AG04450 (cell line): ENCODE data around the gene MAG. TPM values are rescaled to one million over a fixed set of nuclear protein-coding genes. Genes with fewer than 3 reads are reported as not detected.

Experiments
- CTCF ChIA-PET: fragments of 300-600, 350-600 bp; formaldehyde crosslinking; extraction: SDS; loops from one replicate; lab custom pipeline; 2022; ENCODE audit warnings: antibody characterized with exemption, inconsistent platforms; lab: Charles Lee
- POLR2A ChIA-PET: fragments of 350-600 bp; formaldehyde crosslinking; extraction: SDS; loops from one replicate; lab custom pipeline; 2021; ENCODE audit warnings: antibody characterized with exemption, inconsistent platforms; lab: Yijun Ruan, JAX
- DNase-seq: peaks from one replicate; pipeline ENCODE4 v3.0.0-alpha.2; 2011; ENCODE audit warnings: low read depth, low spot score
- H3K27ac ChIP-seq: one replicate; pipeline ENCODE4 v1.5.1; 2012; ENCODE audit warnings: low read depth, low read length, control low read depth
- H3K27me3 ChIP-seq: one replicate; pipeline ENCODE4 v1.6.0; 2012; ENCODE audit warnings: low read length; ENCODE audit not compliant: control insufficient read depth, insufficient read depth
- H3K4me3 ChIP-seq: 2 replicates; pipeline ENCODE4 v1.5.1; 2011; ENCODE audit warnings: mild to moderate bottlenecking, low read depth, low read length, control low read depth
- H3K9me3 ChIP-seq: 2 replicates; pipeline ENCODE4 v1.5.1; 2012; ENCODE audit warnings: low read length; ENCODE audit not compliant: control insufficient read depth, insufficient read depth
- polyA plus RNA-seq: library from polyadenylated mRNA; depleted of rRNA; stranded (reverse); fragments of >200 nt; gene quantifications from 2 replicates; pipeline ENCODE4 v1.2.3, GENCODE V29; 2011
- TF ChIP-seq, protein P1 (sequence below): IDR thresholded peaks from 2 replicates; pipeline ENCODE4 v1.5.1; 2011; ENCODE audit warnings: low read depth, low read length, control low read depth, inconsistent platforms

Gene MAG
- polyA plus RNA-seq, 1 experiment: not detected

DNA sequence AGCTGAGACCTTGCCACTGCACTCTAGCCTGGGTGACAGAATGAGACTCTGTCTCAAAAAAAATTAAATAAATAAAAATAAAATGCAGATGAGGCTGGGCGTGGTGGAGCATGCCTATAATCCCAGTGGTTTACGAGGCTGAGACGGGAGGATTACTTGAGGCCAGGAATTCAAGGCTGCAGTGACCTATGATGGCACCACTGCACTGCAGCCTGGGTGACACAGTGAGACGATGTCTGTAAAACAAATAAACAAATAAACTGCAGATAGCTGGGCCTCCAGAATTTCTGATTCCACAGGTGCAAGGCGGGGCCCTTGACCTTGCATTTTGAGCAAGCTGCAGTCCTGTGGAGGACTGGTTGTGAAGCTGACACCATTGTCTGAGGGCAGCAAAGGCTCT lies 3.1 kb upstream of the MAG start:
- POLR2A ChIA-PET: no interaction called here
- Histone ChIP-seq H3K9me3 (no peaks in the 10 kb centered on the region), H3K4me3 (no peak overlapping the region), H3K27ac (no peak overlapping the region), H3K27me3 (peaks cover 16% of the 10 kb centered on the region)
- DNase-seq: no peak
- TF ChIP-seq, protein P1, sequence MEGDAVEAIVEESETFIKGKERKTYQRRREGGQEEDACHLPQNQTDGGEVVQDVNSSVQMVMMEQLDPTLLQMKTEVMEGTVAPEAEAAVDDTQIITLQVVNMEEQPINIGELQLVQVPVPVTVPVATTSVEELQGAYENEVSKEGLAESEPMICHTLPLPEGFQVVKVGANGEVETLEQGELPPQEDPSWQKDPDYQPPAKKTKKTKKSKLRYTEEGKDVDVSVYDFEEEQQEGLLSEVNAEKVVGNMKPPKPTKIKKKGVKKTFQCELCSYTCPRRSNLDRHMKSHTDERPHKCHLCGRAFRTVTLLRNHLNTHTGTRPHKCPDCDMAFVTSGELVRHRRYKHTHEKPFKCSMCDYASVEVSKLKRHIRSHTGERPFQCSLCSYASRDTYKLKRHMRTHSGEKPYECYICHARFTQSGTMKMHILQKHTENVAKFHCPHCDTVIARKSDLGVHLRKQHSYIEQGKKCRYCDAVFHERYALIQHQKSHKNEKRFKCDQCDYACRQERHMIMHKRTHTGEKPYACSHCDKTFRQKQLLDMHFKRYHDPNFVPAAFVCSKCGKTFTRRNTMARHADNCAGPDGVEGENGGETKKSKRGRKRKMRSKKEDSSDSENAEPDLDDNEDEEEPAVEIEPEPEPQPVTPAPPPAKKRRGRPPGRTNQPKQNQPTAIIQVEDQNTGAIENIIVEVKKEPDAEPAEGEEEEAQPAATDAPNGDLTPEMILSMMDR: no peak
- CTCF ChIA-PET: interaction anchor here (0.5 kb wide), 1 partner anchor 148 kb away, joined by 4 read pairs; no protein-coding TSS in a partner anchor

DNA sequence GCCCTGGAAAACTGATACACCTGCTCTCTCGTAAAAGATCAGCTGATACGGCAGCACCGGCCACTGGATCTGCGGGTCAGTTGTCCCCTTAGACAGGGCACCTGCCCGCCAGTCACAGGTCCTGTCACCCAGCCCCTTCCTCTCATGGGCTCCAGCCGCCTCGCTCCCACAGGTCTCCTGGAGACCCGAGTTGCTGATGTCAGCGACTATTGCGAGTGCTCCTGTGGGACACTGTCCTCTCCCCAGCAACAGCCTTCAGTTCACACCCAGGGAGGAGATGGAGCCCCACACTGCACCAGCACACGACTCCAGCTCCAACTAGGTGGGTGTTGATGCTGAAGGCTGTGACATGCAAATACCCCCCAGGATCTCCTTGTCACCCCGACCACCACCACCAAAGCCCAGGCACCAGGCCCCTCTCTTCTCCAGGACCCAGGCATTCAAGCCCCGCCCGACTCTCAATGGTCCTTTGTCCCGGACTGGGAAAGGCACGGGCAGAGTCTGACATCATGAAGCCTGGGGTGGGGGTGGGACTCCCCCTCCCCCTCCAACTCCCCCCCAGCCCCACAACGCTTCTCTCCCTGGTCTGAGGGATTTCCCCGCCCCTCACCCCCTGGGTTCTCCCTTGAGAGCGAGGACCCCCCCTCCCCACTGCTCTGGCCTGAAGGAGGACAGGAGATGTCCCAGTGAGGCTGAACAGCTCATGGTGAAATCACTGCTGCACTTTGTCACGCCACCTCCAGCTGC lies 1.4 kb upstream of the MAG start:
- Histone ChIP-seq H3K4me3 (no peak overlapping the region), H3K9me3 (no peaks in the 10 kb centered on the region), H3K27ac (no peak overlapping the region), H3K27me3 (peaks cover 17% of the 10 kb centered on the region)
- TF ChIP-seq, protein P1: no peak
- CTCF ChIA-PET: no interaction called here
- POLR2A ChIA-PET: no interaction called here
- no peak for DNase-seq

DNA sequence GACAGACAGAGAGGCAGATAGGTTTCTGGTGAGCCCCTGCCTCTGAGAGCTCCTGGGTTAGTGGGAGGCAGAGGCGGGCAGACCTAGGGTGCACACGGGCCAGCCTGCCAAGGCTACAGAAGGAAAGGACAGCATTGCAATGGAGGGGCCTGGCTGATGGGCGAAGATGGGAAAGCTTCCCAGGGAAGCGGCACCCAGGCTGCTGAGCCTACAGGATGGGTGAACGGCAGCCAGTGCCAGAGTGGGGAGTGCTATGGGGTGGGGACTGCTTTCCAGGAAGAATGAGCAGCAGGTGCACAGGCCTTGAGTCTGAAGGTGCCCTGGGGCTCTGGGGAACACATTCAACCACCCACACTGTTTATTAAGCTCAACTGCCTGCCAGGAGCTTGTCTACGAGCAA lies 702 bp upstream of the MAG start:
- H3K9me3 ChIP-seq: no peaks in the 10 kb centered on the region
- TF ChIP-seq, protein P1: no peak
- H3K27me3 ChIP-seq: peaks cover 17% of the 10 kb centered on the region
- no peak overlapping the region for H3K27ac ChIP-seq
- no peak for DNase-seq
- H3K4me3 ChIP-seq: no peak overlapping the region
- POLR2A ChIA-PET: no interaction called here
- CTCF ChIA-PET: no interaction called here

DNA sequence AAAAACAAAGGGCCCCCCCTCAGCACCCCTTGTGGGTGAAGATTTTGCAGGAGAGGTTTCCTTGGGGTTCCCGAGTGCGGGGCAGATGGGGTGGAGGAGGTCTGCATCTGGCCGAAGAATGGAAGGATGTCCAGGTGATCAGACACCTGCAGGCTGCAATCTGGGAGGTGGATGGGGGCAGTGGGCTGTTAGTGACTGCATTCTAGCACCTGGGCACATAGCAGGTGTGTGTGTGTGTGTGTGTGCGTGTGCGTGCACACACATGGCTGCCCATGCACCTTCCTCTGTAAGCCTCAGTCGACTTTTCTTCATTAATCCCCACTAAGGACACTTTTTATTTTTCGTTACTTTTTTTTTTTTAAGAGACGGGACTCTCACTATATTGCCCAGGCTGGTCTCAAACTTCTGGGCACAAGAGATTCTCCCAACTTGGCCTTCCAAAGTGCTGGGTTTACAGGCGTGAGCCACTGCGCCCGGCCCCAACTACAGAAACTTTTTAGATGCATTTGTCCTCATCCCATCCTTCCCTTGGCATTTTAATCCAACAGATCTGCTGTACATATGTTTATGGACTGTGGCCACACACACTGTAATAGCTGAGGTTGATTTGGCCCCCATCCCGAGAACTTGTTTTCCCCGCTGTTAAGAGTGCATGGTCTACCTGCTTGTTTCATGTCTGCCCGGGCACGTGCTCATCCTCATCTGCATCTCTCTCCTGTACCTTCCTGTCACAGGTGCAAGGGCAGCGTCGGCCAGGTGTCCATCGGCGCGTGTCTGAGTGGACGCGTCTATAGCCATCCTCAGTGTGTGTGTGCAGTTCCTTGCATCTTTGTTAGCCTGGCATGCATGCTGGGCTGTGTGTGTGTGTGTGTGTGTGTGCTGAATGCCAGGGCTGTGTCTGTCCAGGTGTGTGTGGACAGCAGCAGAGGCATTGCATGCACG lies 731 bp downstream of the MAG start:
- H3K9me3 ChIP-seq: no peaks in the 10 kb centered on the region; the same call in 1 of the 2 replicates
- peaks cover 14% of the 10 kb centered on the region for H3K27me3 ChIP-seq
- TF ChIP-seq, protein P1: no peak
- H3K27ac ChIP-seq: no peak overlapping the region
- no peak for DNase-seq
- H3K4me3 ChIP-seq: no peak overlapping the region
- ChIA-PET POLR2A (no interaction called here), CTCF (no interaction called here)

DNA sequence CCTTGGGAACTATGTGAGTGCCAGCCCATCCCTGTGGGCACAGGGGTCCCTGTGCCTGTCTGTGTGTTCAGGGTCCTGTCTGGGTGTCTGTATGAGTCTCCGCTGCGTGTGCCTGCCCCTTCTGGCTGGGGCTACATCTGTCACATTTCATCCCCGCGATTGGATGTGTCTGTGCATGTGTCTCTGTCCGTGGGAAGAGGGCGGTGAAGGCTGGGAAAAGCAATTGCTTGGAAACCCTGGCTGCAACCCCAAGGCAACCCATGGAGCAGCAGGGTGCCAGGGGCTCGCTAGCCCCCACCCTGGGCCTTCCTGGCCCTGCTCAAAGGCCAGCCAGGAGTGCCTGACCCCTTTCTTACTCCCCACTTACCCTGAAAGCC lies 1.4 kb downstream of the MAG start:
- TF ChIP-seq, protein P1: no peak
- Histone ChIP-seq H3K4me3 (no peak overlapping the region), H3K27ac (no peak overlapping the region), H3K9me3 (peaks cover 5% of the 10 kb centered on the region; the same call in 1 of the 2 replicates), H3K27me3 (peaks cover 14% of the 10 kb centered on the region)
- ChIA-PET CTCF (no interaction called here), POLR2A (no interaction called here)
- no peak for DNase-seq
